ENCODE data around the gene PPP3CB. TPM values are rescaled to one million over a fixed set of nuclear protein-coding genes. Genes with fewer than 3 reads are reported as not detected.

Gene PPP3CB
- total and polyA plus RNA-seq, 2 experiments from 2014 or later: 17.9 to 38.5 TPM

DNA sequence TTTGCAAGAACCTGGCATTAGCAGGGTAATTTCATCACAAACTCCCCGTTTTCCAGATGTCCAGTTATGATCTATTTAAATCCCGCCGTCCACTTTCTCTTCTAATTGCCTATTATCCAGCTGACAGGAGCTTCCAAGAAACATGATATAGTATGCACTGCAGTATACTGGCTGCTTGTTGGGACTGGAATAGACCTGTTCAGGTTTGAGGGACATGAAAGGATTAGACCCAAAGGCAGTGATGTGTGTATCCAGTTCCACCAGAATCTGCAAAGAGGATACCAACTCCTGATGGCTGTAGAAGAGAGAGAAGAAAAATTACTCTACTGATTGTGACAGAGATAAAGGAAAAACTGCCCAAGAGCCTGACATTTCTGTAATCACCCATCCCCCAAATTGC is 71.3 kb downstream of the PPP3CB start (continued):
- TF ChIP-seq, protein P1, sequence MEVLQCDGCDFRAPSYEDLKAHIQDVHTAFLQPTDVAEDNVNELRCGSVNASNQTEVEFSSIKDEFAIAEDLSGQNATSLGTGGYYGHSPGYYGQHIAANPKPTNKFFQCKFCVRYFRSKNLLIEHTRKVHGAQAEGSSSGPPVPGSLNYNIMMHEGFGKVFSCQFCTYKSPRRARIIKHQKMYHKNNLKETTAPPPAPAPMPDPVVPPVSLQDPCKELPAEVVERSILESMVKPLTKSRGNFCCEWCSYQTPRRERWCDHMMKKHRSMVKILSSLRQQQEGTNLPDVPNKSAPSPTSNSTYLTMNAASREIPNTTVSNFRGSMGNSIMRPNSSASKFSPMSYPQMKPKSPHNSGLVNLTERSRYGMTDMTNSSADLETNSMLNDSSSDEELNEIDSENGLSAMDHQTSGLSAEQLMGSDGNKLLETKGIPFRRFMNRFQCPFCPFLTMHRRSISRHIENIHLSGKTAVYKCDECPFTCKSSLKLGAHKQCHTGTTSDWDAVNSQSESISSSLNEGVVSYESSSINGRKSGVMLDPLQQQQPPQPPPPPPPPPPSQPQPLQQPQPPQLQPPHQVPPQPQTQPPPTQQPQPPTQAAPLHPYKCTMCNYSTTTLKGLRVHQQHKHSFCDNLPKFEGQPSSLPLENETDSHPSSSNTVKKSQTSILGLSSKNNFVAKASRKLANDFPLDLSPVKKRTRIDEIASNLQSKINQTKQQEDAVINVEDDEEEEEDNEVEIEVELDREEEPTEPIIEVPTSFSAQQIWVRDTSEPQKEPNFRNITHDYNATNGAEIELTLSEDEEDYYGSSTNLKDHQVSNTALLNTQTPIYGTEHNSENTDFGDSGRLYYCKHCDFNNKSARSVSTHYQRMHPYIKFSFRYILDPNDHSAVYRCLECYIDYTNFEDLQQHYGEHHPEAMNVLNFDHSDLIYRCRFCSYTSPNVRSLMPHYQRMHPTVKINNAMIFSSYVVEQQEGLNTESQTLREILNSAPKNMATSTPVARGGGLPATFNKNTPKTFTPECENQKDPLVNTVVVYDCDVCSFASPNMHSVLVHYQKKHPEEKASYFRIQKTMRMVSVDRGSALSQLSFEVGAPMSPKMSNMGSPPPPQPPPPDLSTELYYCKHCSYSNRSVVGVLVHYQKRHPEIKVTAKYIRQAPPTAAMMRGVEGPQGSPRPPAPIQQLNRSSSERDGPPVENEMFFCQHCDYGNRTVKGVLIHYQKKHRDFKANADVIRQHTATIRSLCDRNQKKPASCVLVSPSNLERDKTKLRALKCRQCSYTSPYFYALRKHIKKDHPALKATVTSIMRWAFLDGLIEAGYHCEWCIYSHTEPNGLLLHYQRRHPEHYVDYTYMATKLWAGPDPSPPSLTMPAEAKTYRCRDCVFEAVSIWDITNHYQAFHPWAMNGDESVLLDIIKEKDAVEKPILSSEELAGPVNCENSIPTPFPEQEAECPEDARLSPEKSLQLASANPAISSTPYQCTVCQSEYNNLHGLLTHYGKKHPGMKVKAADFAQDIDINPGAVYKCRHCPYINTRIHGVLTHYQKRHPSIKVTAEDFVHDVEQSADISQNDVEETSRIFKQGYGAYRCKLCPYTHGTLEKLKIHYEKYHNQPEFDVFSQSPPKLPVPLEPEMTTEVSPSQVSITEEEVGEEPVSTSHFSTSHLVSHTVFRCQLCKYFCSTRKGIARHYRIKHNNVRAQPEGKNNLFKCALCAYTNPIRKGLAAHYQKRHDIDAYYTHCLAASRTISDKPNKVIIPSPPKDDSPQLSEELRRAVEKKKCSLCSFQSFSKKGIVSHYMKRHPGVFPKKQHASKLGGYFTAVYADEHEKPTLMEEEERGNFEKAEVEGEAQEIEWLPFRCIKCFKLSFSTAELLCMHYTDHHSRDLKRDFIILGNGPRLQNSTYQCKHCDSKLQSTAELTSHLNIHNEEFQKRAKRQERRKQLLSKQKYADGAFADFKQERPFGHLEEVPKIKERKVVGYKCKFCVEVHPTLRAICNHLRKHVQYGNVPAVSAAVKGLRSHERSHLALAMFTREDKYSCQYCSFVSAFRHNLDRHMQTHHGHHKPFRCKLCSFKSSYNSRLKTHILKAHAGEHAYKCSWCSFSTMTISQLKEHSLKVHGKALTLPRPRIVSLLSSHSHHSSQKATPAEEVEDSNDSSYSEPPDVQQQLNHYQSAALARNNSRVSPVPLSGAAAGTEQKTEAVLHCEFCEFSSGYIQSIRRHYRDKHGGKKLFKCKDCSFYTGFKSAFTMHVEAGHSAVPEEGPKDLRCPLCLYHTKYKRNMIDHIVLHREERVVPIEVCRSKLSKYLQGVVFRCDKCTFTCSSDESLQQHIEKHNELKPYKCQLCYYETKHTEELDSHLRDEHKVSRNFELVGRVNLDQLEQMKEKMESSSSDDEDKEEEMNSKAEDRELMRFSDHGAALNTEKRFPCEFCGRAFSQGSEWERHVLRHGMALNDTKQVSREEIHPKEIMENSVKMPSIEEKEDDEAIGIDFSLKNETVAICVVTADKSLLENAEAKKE (CRISPR knock-in tag; IDR thresholded peaks at IDR 0.05): no peak

DNA sequence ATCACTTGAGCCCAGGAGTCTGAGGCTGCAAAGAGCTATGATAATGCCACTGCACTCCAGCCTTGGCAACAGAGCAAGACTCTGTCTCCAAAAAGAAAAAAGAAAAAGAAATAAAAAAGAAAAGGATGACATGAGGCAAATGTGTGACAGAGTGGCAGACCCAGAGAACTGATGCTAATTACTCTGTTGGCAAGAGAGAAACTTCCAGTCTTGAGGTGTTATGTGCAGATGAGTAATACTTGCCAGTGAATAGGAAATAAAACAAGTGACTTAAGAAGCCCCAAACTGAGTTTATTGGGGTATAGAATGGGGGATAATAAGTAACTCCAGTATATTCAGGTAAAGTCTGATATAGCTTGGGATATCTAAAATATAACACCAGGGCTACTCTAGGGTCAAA is 72.5 kb downstream of the PPP3CB start:
- H3K4me3 ChIP-seq: no peak overlapping the region
- H3K4me1 ChIP-seq (ENCODE audit: insufficient read depth): no peaks in the 10 kb centered on the region
- H3K4me3 Mint-ChIP-seq: no peak overlapping the region
- no peak overlapping the region for H3K27ac ChIP-seq (ENCODE audit: low read depth)
- no peaks in the 10 kb centered on the region for H3K27me3 Mint-ChIP-seq (ENCODE audit: insufficient read depth, low read depth, poor library complexity)
- H3K4me1 Mint-ChIP-seq: no peaks in the 10 kb centered on the region
- no peak overlapping the region for H3K27ac Mint-ChIP-seq
- DNase-seq (ENCODE audit: low spot score): no peak
- H3K4me2 ChIP-seq: no peak overlapping the region
- no peaks in the 10 kb centered on the region for H3K9me3 Mint-ChIP-seq
- H3K36me3 ChIP-seq (ENCODE audit: insufficient read depth): peaks cover 7% of the 10 kb centered on the region; the same call in 1 of the 2 replicates
- no peak overlapping the region for H2AFZ ChIP-seq
- H3K36me3 Mint-ChIP-seq (ENCODE audit: low read depth): peaks cover 9% of the 10 kb centered on the region
- no peaks in the 10 kb centered on the region for H3K27me3 ChIP-seq (ENCODE audit: insufficient read depth)
- no peaks in the 10 kb centered on the region for H3K79me2 ChIP-seq (replicated peaks; ENCODE audit: insufficient read depth)
- H3K9me2 ChIP-seq (ENCODE audit: insufficient read depth): no peaks in the 10 kb centered on the region
- ATAC-seq: no peak
- no peaks in the 10 kb centered on the region for H3F3A ChIP-seq (replicated peaks; ENCODE audit: low read depth)
- H4K20me1 ChIP-seq (replicated peaks; ENCODE audit: insufficient read depth): no peaks in the 10 kb centered on the region
- TF ChIP-seq STAT1 (IDR thresholded peaks at IDR 0.05; ENCODE audit: unreplicated experiment) (no peak), EZH2phosphoT487 (IDR thresholded peaks at IDR 0.05; ENCODE audit: unreplicated experiment) (no peak), ZNF331 (CRISPR knock-in tag; IDR thresholded peaks at IDR 0.05; ENCODE audit: low read depth) (no peak), EZH2 (IDR thresholded peaks at IDR 0.05; ENCODE audit: low read depth, unreplicated experiment) (no peak), POLR2AphosphoS5 (IDR thresholded peaks at IDR 0.05; ENCODE audit: low read depth) (no peak), NANOG (IDR thresholded peaks at IDR 0.05; ENCODE audit: borderline replicate concordance) (no peak), JUNB (IDR thresholded peaks at IDR 0.05; ENCODE audit: unreplicated experiment) (no peak)
- TF ChIP-seq, protein P2, sequence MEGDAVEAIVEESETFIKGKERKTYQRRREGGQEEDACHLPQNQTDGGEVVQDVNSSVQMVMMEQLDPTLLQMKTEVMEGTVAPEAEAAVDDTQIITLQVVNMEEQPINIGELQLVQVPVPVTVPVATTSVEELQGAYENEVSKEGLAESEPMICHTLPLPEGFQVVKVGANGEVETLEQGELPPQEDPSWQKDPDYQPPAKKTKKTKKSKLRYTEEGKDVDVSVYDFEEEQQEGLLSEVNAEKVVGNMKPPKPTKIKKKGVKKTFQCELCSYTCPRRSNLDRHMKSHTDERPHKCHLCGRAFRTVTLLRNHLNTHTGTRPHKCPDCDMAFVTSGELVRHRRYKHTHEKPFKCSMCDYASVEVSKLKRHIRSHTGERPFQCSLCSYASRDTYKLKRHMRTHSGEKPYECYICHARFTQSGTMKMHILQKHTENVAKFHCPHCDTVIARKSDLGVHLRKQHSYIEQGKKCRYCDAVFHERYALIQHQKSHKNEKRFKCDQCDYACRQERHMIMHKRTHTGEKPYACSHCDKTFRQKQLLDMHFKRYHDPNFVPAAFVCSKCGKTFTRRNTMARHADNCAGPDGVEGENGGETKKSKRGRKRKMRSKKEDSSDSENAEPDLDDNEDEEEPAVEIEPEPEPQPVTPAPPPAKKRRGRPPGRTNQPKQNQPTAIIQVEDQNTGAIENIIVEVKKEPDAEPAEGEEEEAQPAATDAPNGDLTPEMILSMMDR (conservative IDR thresholded peaks at IDR 0.05; ENCODE audit: low read depth in 2 of 2): no peak
- TF ChIP-seq, protein P3, sequence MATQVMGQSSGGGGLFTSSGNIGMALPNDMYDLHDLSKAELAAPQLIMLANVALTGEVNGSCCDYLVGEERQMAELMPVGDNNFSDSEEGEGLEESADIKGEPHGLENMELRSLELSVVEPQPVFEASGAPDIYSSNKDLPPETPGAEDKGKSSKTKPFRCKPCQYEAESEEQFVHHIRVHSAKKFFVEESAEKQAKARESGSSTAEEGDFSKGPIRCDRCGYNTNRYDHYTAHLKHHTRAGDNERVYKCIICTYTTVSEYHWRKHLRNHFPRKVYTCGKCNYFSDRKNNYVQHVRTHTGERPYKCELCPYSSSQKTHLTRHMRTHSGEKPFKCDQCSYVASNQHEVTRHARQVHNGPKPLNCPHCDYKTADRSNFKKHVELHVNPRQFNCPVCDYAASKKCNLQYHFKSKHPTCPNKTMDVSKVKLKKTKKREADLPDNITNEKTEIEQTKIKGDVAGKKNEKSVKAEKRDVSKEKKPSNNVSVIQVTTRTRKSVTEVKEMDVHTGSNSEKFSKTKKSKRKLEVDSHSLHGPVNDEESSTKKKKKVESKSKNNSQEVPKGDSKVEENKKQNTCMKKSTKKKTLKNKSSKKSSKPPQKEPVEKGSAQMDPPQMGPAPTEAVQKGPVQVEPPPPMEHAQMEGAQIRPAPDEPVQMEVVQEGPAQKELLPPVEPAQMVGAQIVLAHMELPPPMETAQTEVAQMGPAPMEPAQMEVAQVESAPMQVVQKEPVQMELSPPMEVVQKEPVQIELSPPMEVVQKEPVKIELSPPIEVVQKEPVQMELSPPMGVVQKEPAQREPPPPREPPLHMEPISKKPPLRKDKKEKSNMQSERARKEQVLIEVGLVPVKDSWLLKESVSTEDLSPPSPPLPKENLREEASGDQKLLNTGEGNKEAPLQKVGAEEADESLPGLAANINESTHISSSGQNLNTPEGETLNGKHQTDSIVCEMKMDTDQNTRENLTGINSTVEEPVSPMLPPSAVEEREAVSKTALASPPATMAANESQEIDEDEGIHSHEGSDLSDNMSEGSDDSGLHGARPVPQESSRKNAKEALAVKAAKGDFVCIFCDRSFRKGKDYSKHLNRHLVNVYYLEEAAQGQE (IDR thresholded peaks at IDR 0.05; ENCODE audit: unreplicated experiment): no peak

Measured in GM23338 (cell line).